ENCODE data around the gene PRPSAP1.
"Not testable (repeated sequence)": the region's sequence is repeated elsewhere in the genome, so short reads cannot be mapped to it uniquely, and the experiment has no call there.

The PRPSAP1 gene

DNA sequence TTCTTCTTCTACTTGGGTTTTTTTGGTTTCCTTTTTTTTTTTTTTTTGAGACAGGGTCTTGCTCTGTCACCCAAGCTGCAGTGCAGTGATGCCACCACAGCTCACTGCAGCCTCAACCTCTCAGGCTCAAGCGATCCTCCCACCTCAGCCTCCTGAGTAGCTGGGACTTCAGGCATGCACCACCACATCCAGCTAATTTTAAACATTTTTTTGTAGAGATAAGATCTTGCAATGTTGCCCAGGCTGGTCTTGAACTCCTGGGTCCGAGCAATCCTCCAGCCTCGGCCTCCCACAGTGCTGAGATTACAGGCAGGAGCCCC lies 48.6 kb downstream of the PRPSAP1 start:
- POLR2A ChIA-PET; H3K27ac ChIP-seq (ENCODE audit: extremely low read depth, low read depth, low read length); H3K9me3 ChIP-seq (ENCODE audit: control insufficient read depth, insufficient read depth, low read depth, low read length); H3K4me3 ChIP-seq (ENCODE audit: low read depth, low read length); H3K4me1 ChIP-seq (ENCODE audit: control insufficient read depth, insufficient read depth, low read length): not testable (repeated sequence)
- H3K36me3 ChIP-seq (ENCODE audit: control insufficient read depth in 2 of 2, insufficient read depth in 1 of 2, low read length in 2 of 2) = peaks cover 5 to 19% of the 10 kb centered on the region in 2 experiments; a peak in 2 of 3 replicates
- CTCF ChIA-PET = interaction anchor here (0.7 to 16.6 kb wide), 9 partner anchors 19 to 1910 kb away, joined by 3 to 244 read pairs (median 6); partner anchors contain the start of gene SPHK1

GRCh38 chr17:76304226-76305134 lies 49.2 kb downstream of the PRPSAP1 start:
- TF ChIP-seq ZIC2 (tag by site-specific recombination; IDR thresholded peaks at IDR 0.05) = no peak
- TF ChIP-seq ZBTB48 (tag by site-specific recombination; IDR thresholded peaks at IDR 0.05) = no peak
- TF ChIP-seq, protein P1, sequence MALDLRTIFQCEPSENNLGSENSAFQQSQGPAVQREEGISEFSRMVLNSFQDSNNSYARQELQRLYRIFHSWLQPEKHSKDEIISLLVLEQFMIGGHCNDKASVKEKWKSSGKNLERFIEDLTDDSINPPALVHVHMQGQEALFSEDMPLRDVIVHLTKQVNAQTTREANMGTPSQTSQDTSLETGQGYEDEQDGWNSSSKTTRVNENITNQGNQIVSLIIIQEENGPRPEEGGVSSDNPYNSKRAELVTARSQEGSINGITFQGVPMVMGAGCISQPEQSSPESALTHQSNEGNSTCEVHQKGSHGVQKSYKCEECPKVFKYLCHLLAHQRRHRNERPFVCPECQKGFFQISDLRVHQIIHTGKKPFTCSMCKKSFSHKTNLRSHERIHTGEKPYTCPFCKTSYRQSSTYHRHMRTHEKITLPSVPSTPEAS (tag by site-specific recombination; IDR thresholded peaks at IDR 0.05) = peak; percentile 82
- ChIA-PET CTCF (interaction anchor here (0.6 to 16.6 kb wide), 24 partner anchors 11 to 242 kb away, joined by 3 to 244 read pairs (median 6); partner anchors contain the start of genes PRPSAP1, RHBDF2 and SPHK1), POLR2A (interaction anchor here (0.7 to 2.1 kb wide), 4 partner anchors 26 to 238 kb away, joined by 3 to 7 read pairs (median 4); partner anchors contain the start of gene PRPSAP1)
- Histone ChIP-seq H3K27ac (ENCODE audit: extremely low read depth, low read depth, low read length) (no peak overlapping the region), H3K4me3 (ENCODE audit: low read depth, low read length) (no peak overlapping the region), H3K9me3 (ENCODE audit: control insufficient read depth, insufficient read depth, low read depth, low read length) (no peaks in the 10 kb centered on the region), H3K4me1 (ENCODE audit: control insufficient read depth, insufficient read depth, low read length) (no peaks in the 10 kb centered on the region), H3K36me3 (ENCODE audit: control insufficient read depth in 2 of 2, insufficient read depth in 1 of 2, low read length in 2 of 2) (peaks cover 5 to 16% of the 10 kb centered on the region in 2 experiments; a peak in 2 of 3 replicates)

GRCh38 chr17:76297436-76297835 lies 56.3 kb downstream of the PRPSAP1 start:
- Histone ChIP-seq H3K27ac (ENCODE audit: extremely low read depth, low read depth, low read length) (no peak overlapping the region), H3K4me1 (ENCODE audit: control insufficient read depth, insufficient read depth, low read length) (no peaks in the 10 kb centered on the region), H3K9me3 (ENCODE audit: control insufficient read depth, insufficient read depth, low read depth, low read length) (no peaks in the 10 kb centered on the region), H3K36me3 (ENCODE audit: control insufficient read depth in 2 of 2, insufficient read depth in 1 of 2, low read length in 2 of 2) (peaks cover 0 to 13% of the 10 kb centered on the region in 2 experiments; a peak in 1 of 3 replicates), H3K4me3 (ENCODE audit: low read depth, low read length) (no peak overlapping the region)
- POLR2A ChIA-PET = no interaction called here
- CTCF ChIA-PET = interaction anchor here (0.5 to 16.6 kb wide), 10 partner anchors 17 to 568 kb away, joined by 3 to 244 read pairs (median 4); no protein-coding TSS in a partner anchor
- TF ChIP-seq ZNF510 (tag by site-specific recombination; IDR thresholded peaks at IDR 0.05; ENCODE audit: insufficient replicate concordance) = no peak
- TF ChIP-seq ZNF23 (tag by site-specific recombination; IDR thresholded peaks at IDR 0.05; ENCODE audit: borderline replicate concordance) = no peak
- TF ChIP-seq ZNF488 (tag by site-specific recombination; IDR thresholded peaks at IDR 0.05) = no peak
- TF ChIP-seq ZNF843 (tag by site-specific recombination; IDR thresholded peaks at IDR 0.05) = no peak
- TF ChIP-seq, protein P2, sequence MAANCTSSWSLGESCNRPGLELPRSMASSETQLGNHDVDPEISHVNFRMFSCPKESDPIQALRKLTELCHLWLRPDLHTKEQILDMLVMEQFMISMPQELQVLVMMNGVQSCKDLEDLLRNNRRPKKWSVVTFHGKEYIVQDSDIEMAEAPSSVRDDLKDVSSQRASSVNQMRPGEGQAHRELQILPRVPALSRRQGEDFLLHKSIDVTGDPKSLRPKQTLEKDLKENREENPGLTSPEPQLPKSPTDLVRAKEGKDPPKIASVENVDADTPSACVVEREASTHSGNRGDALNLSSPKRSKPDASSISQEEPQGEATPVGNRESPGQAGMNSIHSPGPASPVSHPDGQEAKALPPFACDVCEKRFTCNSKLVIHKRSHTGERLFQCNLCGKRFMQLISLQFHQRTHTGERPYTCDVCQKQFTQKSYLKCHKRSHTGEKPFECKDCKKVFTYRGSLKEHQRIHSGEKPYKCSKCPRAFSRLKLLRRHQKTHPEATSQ (tag by site-specific recombination; IDR thresholded peaks at IDR 0.05) = no peak
- TF ChIP-seq ZNF221 (tag by site-specific recombination; IDR thresholded peaks at IDR 0.05; ENCODE audit: borderline replicate concordance) = no peak
- no peak for TF ChIP-seq ZNF747 (tag by site-specific recombination; IDR thresholded peaks at IDR 0.05)
- no peak for TF ChIP-seq ZNF560 (tag by site-specific recombination; IDR thresholded peaks at IDR 0.05; ENCODE audit: borderline replicate concordance)
- TF ChIP-seq, protein P3, sequence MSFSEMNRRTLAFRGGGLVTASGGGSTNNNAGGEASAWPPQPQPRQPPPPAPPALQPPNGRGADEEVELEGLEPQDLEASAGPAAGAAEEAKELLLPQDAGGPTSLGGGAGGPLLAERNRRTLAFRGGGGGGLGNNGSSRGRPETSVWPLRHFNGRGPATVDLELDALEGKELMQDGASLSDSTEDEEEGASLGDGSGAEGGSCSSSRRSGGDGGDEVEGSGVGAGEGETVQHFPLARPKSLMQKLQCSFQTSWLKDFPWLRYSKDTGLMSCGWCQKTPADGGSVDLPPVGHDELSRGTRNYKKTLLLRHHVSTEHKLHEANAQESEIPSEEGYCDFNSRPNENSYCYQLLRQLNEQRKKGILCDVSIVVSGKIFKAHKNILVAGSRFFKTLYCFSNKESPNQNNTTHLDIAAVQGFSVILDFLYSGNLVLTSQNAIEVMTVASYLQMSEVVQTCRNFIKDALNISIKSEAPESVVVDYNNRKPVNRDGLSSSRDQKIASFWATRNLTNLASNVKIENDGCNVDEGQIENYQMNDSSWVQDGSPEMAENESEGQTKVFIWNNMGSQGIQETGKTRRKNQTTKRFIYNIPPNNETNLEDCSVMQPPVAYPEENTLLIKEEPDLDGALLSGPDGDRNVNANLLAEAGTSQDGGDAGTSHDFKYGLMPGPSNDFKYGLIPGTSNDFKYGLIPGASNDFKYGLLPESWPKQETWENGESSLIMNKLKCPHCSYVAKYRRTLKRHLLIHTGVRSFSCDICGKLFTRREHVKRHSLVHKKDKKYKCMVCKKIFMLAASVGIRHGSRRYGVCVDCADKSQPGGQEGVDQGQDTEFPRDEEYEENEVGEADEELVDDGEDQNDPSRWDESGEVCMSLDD (tag by site-specific recombination; IDR thresholded peaks at IDR 0.05) = no peak
- TF ChIP-seq PRDM6 (tag by site-specific recombination; IDR thresholded peaks at IDR 0.05) = no peak
- TF ChIP-seq ZNF692 (tag by site-specific recombination; IDR thresholded peaks at IDR 0.05) = no peak
- no peak for TF ChIP-seq ZNF404 (tag by site-specific recombination; IDR thresholded peaks at IDR 0.05)
- no peak for TF ChIP-seq ZNF274 (IDR thresholded peaks at IDR 0.05; ENCODE audit: low read length)
- TF ChIP-seq ZNF274 (tag by site-specific recombination; IDR thresholded peaks at IDR 0.05; ENCODE audit: borderline replicate concordance) = no peak

Measured in HEK293 (cell line).